Thyroid gland (tissue), 4 donors: Measurements from ENCODE around the gene FAM237B. TPM values are rescaled to one million over a fixed set of nuclear protein-coding genes. Genes with fewer than 3 reads are reported as not detected.

ENCODE experiments used
- DNase-seq, 2 donors: peaks; one replicate each; pipeline ENCODE4 v3.0.0-alpha.2; 2019
- H3K27ac ChIP-seq, 3 donors: fragments of 200-600 bp; sonication (generic); 1 replicate in 2 of 3; 2 replicates in 1 of 3; pipeline ENCODE4 v1.5.1; 2016 to 2019; ENCODE audit warnings: mild to moderate bottlenecking in 1 of 3, moderate library complexity in 1 of 3
- H3K27me3 ChIP-seq: fragments of 200-600 bp; sonication (generic); one replicate; pipeline ENCODE4 v1.5.1; 2019
- H3K36me3 ChIP-seq, 2 donors: fragments of 200-600 bp; sonication (generic); one replicate each; pipeline ENCODE4 v1.5.1; 2016 to 2019
- H3K4me1 ChIP-seq, 2 donors: fragments of 200-600 bp; sonication (generic); one replicate each; pipeline ENCODE4 v1.5.1; 2017 to 2019
- H3K4me3 ChIP-seq, 3 donors: fragments of 200-600 bp; sonication (generic); replicated peaks in 1 of 3; 1 replicate in 2 of 3; 2 replicates in 1 of 3; pipeline ENCODE4 v1.5.1; 2016; ENCODE audit warnings: mild to moderate bottlenecking in 1 of 3
- H3K9me3 ChIP-seq: fragments of 200-600 bp; sonication (generic); one replicate; pipeline ENCODE4 v1.5.1; 2017
- CTCF ChIP-seq, 6 experiments: fragments of 200-600 bp in 3 of 6; fragments of 450-650 bp in 3 of 6; sonication (generic) in 3 of 6; IDR thresholded peaks; one replicate each; pipeline ENCODE4 v1.5.1; 2016 to 2019; ENCODE audit warnings: antibody characterized with exemption in 6 of 6, mild to moderate bottlenecking in 2 of 6, inconsistent platforms in 1 of 6, moderate library complexity in 1 of 6
- POLR2A ChIP-seq, 2 donors: fragments of 450-650 bp; IDR thresholded peaks; one replicate each; pipeline ENCODE4 v1.6.1; 2017; ENCODE audit warnings: antibody characterized with exemption in 2 of 2, mild to moderate bottlenecking in 2 of 2, moderate library complexity in 1 of 2
- WGBS, 2 donors: methylation state at CpG; one replicate each; pipeline ENCODE4 v1.1.5; 2017; 5-methylcytosine and 5-hydroxymethylcytosine counted together
- intact Hi-C: fragments of 100-400 bp; cut with DNase I; formaldehyde crosslinking; loops from one replicate; pipeline ENCODE4 v1.15.1; 2023
- total RNA-seq, 4 donors: library from RNA; depleted of rRNA; stranded (reverse); fragments of >200 nt; gene quantifications; one replicate each; pipeline ENCODE4 v1.2.3, GENCODE V29; 2016

Gene FAM237B
- total RNA-seq, 4 donors from 2014 or later = not detected

GRCh38 chr7:90274161-90274560 lies 46.9 kb downstream of the FAM237B start:
- Histone ChIP-seq H3K36me3 (no peaks in the 10 kb centered on the region), H3K27ac (no peak overlapping the region), H3K4me1 (no peaks in the 10 kb centered on the region), H3K4me3 (no peak overlapping the region), H3K9me3 (no peaks in the 10 kb centered on the region), H3K27me3 (no peaks in the 10 kb centered on the region)
- intact Hi-C loops = no loop called here
- no peak for DNase-seq
- TF ChIP-seq POLR2A (IDR thresholded peaks at IDR 0.05) (no peak), CTCF (IDR thresholded peaks at IDR 0.05) (no peak)

GRCh38 chr7:90272242-90272641 lies 48.9 kb downstream of the FAM237B start:
- Histone ChIP-seq H3K4me3 (no peak overlapping the region), H3K36me3 (no peaks in the 10 kb centered on the region), H3K27me3 (no peaks in the 10 kb centered on the region), H3K9me3 (no peaks in the 10 kb centered on the region), H3K27ac (no peak overlapping the region), H3K4me1 (no peaks in the 10 kb centered on the region)
- intact Hi-C loops = no loop called here
- WGBS, 2 donors = 96 to 97% methylated on average over 2 of the region's 2 CpGs
- TF ChIP-seq CTCF (IDR thresholded peaks at IDR 0.05) (no peak), POLR2A (IDR thresholded peaks at IDR 0.05) (no peak)
- DNase-seq = no peak

GRCh38 chr7:90271753-90272152 lies 49.4 kb downstream of the FAM237B start:
- Histone ChIP-seq H3K4me1 (no peaks in the 10 kb centered on the region), H3K36me3 (no peaks in the 10 kb centered on the region), H3K9me3 (no peaks in the 10 kb centered on the region), H3K27me3 (no peaks in the 10 kb centered on the region), H3K27ac (no peak overlapping the region), H3K4me3 (no peak overlapping the region)
- intact Hi-C loops = no loop called here
- TF ChIP-seq POLR2A (IDR thresholded peaks at IDR 0.05) = no peak
- no peak for TF ChIP-seq CTCF (IDR thresholded peaks at IDR 0.05)
- WGBS, 2 donors = 75 to 76% methylated on average over 2 of the region's 2 CpGs
- DNase-seq = no peak

- no peaks in the 10 kb centered on the region for H3K27me3 ChIP-seq
- WGBS, 2 donors = 94 to 98% methylated on average over 2 of the region's 2 CpGs
- DNase-seq = no peak
- H3K27ac ChIP-seq = no peak overlapping the region
- TF ChIP-seq CTCF (IDR thresholded peaks at IDR 0.05) (no peak), POLR2A (IDR thresholded peaks at IDR 0.05) (no peak)
- H3K9me3 ChIP-seq = no peaks in the 10 kb centered on the region
- no peaks in the 10 kb centered on the region for H3K4me1 ChIP-seq
- intact Hi-C loops = no loop called here
- H3K36me3 ChIP-seq = no peaks in the 10 kb centered on the region
- H3K4me3 ChIP-seq = no peak overlapping the region
These were observed 50.5 kb downstream of the FAM237B start for GRCh38 chr7:90270431-90271178.

- Histone ChIP-seq H3K27ac (no peak overlapping the region), H3K27me3 (no peaks in the 10 kb centered on the region), H3K9me3 (no peaks in the 10 kb centered on the region), H3K4me3 (no peak overlapping the region), H3K4me1 (no peaks in the 10 kb centered on the region), H3K36me3 (no peaks in the 10 kb centered on the region)
- intact Hi-C loops = no loop called here
- 74 to 79% methylated on average over 1 of the region's 1 CpG for whole genome bisulfite sequencing, 2 donors
- TF ChIP-seq POLR2A (IDR thresholded peaks at IDR 0.05) (no peak), CTCF (IDR thresholded peaks at IDR 0.05) (no peak)
- no peak for DNase-seq
These were observed 51.9 kb downstream of the FAM237B start for GRCh38 chr7:90269163-90269562.
